ENCODE results near the gene HBS1L.
A peak's percentile ranks its signal among the peaks of the same experiment; 100 is the strongest.

HBS1L gene

DNA sequence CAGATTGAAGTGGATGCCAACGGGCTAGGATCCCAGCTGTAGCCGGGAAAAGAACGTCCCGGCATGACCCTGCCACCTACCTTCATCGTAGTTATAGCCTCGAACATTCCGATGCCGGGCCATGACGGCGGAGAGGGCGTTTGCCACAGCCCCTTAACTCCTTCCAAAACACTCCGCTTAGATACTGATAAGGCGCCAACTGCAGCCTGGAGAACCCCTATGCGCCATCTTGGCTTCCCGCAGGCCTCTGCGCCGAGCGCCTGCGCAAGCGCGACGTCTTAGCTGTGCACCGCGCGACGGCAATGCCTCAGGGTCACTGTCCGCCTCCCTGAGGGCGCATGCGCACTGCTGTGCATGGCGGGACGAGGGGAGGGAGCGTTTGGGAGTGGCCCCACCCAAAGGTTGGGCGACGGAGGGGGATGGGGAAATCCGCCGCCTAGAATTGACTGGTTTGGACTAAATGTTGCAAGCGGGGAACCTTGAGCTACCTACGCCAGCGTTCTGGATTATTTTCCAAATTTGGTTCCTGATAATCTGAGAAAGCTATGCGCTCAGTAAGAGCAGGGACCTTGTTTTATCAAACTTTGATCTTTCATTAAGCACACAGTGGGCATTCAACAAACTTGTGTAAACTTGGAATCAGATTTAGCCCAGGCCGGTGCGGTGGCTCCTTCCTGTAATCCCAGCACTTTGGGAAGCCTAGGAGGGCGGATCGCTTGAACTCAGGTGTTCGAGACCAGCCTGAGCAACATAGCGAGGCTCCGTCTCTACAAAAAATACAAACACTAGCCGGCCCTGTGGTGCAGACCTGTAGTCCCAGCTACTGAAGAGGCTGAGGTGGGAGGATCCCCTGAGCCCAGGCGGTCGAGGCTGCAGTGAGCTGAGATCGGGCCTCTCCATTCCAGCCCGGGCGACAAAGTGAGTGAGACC lies at the start of gene HBS1L:
HBS1L (minus strand) TSS at position 254 of the 930 bp plus-strand sequence; CDS start at position 123, 131 bp downstream.
- DNase-seq = peak; percentile 86

DNA sequence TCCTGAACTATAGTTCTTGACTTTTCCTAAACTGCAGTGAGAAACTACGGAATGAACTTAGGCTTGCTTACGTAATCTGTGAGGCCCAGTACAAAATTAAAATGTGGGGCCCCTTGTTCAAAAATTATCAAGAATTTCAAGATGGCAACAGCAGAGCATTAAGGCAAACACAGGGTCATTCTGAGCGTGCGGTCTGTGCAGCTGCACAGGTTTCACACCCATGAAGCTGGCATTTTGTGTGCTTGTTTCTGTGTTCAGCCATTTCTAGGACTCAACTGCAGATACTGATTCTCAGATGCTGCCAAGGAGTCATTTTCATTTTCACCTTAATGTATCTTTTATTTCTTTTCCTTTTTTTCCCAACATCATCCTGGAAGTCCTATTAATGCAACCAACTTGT lies 49.6 kb upstream of the HBS1L start:
- DNase-seq = no peak

DNA sequence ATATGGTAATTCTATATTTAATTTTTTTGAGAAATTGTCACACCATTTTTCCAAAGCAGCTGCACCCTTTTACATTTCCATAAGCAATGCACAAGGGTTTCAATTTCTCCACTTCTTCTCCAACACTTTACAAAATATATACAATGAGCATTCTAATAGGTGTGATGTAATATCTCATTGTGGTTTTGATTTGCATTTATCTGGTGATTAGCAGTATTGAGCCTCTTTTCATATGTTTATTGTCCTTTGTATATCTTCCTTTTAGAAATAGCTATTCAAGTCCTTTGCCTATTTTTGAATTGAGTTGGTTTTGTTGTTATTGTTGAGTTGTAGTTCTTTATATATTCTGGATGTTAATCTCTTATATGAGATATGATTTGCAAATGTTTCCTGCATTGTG lies 47.6 kb upstream of the HBS1L start:
- DNase-seq = no peak

DNA sequence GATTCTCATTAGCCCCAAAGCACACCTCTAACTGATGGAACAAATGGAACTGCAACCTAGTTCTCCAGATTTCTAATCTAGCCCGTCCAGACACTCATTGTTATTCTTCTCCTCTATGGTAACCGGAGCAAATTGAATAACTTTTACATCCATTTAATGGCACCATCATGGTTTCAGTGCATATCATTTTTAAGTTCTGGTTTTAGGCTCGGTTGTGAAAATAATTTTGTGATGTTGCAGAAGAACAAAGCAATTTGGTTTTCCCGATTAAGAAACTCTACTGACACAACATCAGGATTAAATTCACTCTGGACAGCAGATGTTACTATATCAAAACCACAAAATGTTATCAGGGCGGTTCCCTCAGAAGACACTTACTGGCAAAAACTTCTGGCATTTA lies 42.5 kb upstream of the HBS1L start:
- DNase-seq = no peak

DNA sequence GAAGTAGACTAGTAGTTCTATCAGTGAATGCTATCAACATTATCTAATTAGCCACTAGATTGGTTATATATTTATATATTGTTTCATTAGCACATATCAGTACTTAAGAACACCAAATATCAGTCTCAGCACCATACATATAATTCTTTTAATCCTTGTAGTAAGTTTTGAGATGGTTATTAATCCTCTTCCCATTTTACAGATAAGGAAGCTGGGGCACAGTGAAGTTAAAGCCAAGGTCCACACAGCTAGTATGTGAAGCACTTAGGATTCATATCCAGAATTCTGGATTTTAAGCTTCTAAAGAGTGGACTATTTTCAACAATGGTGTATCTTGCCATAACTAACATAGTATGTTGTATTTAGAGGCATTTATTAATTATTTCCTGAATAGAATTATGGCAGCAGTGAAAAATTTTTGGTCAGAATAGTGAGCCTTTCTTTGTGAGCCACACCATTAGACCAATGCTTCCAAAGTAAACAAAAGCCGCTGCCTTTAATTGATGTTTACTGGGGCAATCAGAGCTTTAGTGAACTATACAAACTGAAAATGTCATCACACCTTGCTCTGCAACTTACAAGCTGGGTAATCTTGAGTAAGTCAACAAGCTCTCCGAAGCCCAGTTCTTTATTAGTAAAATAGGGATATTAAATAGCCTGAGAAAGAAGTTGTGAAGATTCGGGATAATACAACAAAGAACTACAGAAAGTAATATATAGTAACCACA lies 41.9 kb upstream of the HBS1L start:
- no peak for DNase-seq

DNA sequence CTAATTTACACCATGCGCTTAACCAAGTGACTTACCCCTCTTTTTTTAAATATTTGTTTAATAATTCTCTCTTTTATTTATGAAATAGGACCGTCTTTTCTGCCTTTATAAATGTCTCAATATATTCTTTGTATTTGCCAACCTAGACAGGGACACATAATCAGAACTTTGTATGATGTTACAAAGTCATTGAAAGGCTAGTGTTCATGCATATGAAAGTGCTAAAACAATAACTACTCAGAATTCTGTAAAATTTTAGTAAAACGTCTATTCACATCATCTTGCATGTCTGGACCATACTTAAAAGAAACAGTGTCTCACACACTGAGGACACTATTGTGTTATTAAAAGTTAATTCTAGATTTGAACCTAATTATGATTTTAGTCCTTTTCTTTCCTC lies 41.1 kb upstream of the HBS1L start:
- DNase-seq = no peak

DNA sequence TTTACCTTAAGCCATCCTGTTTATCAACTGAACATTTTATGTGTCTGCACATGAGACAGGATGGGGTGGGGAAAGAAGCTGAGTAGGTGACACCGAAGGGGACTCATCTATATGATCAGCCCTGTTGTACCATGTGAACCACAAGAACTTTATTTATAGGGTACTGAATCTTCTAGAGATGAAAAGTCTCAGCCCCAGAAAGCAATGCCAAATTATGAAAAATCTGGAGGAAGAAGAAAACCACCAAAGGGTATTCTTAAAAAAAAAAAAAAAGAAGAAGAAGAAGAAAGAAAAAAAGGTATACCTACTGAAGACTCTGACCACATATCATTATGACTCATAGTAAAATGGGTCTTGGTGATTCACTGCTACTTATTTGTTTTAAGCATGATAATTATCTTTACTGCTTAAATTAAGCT lies 39.8 kb upstream of the HBS1L start:
- no peak for DNase-seq

DNA sequence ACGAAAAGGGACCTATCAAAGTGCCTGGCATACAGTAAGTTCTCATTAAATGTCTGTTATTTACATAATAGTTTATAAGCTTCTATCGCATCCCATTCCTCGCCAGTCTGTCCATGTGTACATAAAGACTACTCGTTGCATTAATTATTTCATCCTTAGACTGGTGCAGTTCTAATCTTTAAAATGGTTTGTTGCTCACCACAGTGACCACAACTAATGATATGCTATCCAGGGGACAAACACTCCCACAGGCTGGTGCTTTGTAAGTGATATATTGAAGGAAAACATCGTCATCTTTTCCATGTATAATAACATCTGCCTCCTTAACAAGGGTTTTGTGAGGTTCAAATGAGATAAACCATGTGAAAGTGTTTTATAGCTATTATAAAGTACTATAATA lies 39.0 kb upstream of the HBS1L start:
- DNase-seq = no peak

DNA sequence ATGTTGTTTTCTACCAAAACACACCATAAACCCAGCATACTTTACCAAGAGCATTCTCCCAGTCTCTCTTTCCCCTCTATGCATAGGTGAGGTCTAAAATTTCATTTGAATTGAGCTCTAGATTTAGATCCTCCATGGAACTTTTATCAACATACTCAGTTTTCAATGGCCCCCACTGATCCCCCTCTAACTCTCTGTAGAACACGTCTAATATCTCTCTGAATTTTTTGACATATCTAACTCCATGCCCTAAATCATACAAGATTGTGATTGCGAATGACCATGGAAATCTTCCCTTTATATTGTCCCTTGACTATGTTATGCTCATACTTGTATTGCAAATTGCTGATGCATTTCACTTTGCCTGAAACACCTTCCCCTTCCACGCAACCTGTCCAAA lies 38.1 kb upstream of the HBS1L start:
- DNase-seq = no peak

DNA sequence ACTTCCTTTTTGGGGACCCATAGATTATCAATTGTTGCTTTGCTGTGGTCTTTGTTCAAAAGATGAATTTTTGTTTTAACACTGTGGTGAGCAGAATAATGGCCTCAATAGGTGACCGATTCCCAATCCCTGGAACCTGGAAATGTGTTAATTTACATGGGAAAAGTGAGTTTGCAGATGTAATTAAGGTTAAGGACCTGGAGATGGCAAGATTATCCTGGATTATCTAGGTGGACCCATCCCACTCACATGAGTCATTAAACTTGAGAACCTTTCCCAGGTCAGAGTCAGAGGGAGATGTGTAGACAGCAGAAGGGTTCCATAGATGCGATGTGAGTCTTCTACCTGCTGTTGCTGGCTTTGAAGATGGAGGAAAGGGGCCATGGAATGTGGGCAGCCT lies 36.2 kb upstream of the HBS1L start:
- no peak for DNase-seq

DNA sequence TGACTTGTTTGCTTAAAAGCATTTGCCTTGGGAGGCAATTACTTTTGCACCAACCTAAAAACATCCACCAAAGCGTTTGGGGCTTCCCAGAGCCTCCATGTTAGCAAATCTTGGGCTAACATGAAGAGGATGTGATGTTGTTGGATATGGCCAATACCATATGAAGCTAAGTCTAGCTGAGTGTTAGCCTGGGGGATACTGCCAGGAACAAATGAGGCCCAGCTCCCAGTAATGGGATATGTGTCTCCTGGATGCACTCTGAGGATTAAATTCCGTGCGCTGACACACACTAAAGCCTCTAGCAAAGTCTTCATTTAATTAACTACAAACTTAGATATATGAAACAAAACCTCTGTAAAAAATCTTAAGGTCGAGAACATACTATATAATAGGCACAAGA lies 35.3 kb upstream of the HBS1L start:
- DNase-seq = no peak

DNA sequence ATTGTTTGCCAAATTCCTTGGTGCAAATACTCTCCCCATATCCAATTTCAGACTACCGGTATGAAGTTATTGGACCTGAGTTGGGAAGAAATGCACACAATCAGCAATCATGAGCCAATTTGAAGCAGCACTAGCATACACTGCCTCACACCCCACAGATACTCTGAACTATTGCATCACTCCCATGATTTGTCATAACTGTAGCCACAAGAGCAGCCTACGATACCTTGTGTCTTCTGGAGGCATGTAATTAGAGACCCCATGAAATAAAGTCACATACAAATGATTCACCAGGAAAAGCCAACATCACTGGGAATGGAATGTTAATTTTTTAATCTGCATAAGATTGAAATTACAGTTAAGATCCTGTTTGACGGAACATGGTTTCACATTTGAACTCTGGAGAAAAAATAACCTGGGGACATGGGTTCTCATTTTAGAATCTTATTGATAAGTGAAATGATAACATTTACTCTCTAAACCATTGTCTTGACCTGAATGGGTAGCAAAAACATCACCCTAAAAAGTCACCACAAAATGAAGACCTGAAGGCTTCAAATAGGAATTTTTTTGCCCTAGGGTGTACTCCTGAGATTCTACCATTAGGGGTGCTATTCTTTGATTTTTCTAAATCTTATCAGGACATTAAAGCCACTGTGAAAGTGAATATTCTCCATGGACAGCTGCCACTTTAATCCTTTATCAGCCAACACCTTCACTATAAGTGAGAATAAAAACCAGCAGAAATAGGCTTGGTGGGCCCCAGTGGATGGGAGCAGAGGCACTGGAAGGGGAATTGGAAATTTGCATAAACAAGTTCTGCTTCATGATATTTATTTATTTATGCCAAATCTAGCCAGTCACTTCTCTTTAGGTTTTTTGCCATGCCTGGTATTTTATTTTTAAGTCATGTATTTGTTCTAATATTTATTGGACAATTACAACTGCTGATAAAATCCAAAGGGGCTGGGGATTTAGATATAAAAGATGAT lies 34.5 kb upstream of the HBS1L start:
- DNase-seq = peak; percentile 8

DNA sequence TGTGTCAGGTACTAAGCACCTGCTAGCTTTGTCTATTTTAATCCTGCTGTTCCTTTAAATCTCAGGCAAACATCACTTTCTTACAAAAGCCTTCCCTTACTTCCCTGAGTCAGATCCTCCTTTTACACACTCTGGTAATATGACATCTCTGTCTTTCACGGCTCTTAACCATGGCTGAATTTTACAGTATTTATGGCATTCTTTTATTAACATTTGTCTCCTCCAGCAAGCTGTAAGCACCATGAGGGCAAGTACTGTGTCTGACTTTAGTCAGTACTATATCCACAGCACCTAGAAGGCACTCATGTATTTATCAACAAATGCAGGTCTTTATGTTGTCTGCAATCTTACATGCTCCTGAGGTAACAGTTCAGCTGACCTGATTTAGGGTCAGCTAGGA lies 33.7 kb upstream of the HBS1L start:
- no peak for DNase-seq

DNA sequence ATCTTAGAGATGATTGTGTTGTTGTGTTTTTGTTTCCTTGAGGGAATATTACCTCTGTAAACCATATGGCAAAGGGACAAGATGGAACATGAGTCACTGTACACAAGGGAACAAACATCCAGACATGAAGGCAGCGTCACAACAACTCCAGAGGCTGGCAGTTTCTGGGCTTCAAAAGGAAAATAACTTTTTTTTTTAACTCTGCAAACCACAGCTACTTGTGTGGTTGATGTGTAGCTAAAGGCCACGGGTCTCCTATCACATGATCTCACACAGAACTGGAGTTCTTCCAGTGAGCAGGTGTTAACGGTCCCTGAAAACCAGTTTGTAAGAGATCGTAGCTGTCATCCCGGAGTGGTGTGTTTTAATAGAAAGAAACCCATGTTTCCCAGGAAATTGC lies 33.2 kb upstream of the HBS1L start:
- DNase-seq = peak; percentile 71

DNA sequence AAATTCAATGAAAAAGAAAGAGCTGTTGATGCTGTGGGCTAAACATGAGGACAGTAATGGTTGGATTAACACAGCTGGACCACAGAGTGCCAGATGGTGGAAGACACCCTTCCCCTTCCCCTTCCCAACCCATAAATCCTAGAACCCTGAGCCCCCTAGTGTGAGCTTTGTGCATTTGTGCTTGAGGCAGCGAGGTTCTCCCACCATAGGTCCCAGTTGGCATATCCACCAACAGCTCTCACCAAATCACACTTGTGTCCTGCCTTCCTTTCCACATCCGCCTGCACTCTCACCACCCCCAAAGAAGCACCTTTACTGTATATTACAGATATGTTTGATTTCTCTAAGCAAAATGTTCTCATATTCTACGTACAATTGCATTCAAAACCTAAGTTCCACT lies 32.8 kb upstream of the HBS1L start:
- peak; percentile 71 for DNase-seq

DNA sequence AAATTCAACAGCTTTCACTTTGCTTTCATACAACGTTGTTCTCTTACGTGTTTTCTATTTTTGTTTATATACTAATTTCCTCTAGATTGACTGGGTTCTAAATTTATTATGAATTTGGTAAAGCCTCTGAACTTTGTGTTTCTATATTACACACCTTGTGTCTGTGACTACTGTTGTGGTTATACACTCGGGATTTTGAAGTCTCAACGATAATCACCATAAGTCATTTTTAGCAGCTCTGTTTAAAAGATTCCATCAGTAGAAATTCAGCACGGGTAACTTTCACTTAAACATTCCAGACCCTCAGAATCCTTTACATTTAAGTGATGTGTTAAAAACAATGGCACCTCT lies 31.8 kb upstream of the HBS1L start:
- DNase-seq = no peak

DNA sequence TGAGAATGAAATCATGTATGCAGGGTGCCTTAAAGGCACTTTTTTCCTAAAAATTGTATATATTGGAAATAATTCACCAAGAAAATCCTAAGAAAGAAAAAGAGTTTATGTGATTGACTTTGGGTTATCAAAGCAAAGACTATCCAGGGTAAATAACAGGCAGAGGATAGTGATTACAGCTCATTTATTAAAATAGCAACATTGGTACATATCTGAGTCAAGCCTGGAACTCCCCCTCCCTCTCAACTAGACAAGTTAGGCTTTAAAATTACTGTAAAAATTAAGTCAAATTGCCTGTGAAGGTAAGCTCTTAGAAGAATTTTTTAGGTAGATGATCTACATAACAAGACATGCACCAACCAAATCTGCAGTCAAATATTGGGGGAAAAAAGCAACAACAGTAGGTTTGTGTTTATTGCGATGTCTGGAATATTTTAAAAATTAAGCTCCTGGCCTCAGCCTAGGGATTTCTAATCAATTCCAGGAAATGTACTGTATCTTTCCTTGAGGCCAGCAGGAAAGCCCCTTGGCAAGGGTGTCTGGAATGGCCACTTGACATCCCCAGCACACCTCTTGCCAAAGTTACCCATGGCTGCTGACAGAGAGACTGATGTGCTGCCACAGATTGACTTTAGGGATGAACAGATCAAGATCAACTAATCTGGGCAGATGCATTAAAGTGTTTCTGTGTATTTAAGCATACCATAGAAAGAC lies 31.2 kb upstream of the HBS1L start:
- DNase-seq = no peak

DNA sequence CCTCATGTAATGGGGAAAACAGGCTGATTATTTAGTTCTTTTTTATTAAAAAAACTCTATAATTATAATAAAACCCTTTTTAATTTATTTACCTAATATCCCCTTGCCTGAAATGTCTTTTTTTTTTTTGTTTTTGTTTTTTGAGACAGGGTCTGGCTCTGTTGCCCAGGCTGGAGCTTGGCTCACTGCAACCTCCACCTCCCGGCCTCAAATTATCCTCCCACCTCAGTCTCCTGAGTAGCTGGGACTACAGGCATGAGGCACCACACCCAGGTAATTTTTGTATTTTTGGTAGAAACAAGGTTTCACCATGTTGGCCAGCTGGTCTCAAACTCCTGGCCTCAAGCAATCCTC lies 30.3 kb upstream of the HBS1L start:
- no peak for DNase-seq

DNA sequence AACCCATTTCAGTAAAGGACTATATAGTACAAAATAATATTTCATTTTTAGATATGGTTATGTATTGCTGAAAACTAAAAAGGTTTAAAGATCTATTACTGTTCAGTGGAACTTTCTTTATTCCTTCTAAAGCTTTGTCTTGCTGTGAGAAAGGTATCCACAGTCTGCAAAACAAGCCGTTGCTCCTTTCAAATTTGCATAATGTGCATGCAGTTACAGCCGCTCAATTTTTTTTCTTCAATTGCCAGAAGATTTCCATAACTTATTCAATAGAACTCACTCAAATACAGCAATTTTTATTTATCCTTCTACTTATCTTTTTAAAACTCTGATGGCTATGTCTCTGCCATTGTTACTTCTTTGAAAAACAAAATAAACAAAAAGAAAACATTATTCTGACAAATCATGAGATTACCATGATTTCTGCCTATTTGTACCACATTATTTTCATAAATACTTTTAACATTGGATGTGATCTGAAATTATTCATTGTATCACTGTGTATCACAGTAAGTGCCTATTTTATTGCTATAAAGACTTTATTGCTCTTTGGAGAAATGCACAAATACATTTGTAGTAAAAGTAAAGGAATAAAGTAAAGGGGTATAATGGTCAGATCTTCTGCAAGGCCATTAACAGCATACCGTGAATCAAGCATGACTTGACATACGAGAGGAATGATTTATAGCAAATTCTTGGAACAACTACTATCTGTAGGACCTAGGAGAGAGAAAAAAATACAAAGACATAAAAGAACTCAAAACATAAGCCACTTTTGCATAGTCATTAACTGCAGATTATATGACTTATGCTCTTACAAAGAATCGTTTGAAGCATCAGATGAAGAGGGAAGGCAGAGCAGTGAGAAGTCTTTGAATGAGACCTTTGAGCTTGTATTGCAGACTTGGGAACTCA lies 29.6 kb upstream of the HBS1L start:
- DNase-seq = no peak

DNA sequence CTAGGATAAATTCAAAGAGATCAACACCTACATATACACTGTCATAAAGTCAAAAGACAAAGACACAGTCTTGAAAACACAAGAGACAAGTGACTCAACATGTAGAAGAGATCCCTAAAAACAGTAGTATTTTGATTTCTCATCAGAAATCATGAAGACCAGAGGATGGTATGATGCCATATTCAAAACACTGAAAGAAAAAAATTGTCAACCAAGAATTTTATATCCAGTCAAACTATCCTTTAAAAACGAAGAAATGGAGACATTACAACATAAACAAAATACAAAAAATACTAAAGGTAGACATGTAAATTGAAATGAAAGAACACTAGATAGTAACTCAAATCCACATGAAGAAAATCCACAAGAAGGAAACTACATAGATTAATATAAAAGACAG lies 27.3 kb upstream of the HBS1L start:
- DNase-seq = no peak

DNA sequence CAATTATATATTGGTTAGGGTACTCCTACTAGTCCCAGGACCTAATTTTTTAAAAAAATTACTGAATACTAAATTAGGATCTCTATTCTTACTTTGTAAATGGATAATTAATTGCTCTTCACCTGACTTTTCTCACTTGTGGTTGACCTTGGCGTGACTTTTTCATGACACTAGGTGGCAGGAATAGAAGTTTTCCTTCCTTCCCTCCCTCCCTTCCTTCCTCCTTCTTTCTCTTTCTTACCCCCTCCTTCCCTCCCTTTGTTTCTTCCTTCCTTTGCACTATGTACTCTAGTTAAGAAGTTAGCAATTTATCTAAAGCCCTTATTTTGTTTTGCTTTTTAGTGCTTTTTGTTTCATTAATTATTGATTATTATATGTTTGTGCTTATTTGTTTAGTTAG lies 20.4 kb upstream of the HBS1L start:
- DNase-seq = no peak

All from NCI-H1694 treated with DMSO at 0.1 percent for 48 hours (cell line).